ENCODE measurements around the gene DOK3.

DNA sequence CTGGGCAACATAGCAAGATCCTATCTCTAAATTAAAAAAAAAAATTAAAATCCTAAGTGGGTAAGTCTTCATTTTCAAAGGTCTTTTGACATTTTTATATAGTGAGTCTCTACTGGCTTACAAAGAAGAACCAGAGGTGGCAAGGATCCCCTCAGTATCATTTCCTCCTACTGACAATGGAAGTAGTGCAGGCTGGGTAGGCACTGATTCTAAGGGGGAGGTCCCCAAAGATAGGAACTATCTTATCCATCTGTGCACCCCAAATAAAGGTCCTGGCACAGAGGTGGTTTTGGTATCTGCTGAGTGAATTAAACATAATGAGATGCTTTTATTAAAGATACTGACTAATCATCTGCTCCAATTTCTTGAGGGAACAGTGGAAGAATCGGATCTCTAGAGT, 40.5 kb upstream of the DOK3 start:
- TF ChIP-seq CTCF (IDR thresholded peaks at IDR 0.05) = no peak
- no peak for TF ChIP-seq EZH2 (IDR thresholded peaks at IDR 0.05; ENCODE audit: borderline replicate concordance, insufficient read depth, low read depth, low read length, poor library complexity, severe bottlenecking)
